Calu3 (cell line): ENCODE results near the gene CCDC184. TPM values are rescaled to one million over a fixed set of nuclear protein-coding genes. Genes with fewer than 3 reads are reported as not detected.

ENCODE experiments used
- BruUV-seq: library from RNA; stranded (reverse); fragments of 400-500 nt; replicated peaks from 2 replicates; lab custom pipeline; 2021; lab: Mats Ljungman, UMichigan
- CTCF ChIA-PET: fragments of 300-600 bp; sonication (Branson Sonifier 250); formaldehyde crosslinking; loops from one replicate; lab custom pipeline; 2022; ENCODE audit warnings: antibody characterized with exemption; lab: Charles Lee
- DNase-seq: peaks from one replicate; pipeline ENCODE4 v3.0.0; 2022
- H3K27ac Mint-ChIP-seq: one replicate; pipeline ENCODE4 v1.8.0; 2022; ENCODE audit warnings: mixed read lengths; ENCODE audit not compliant: unreplicated experiment
- H3K27me3 Mint-ChIP-seq: one replicate; pipeline ENCODE4 v1.8.0; 2022; ENCODE audit warnings: mixed read lengths; ENCODE audit not compliant: unreplicated experiment
- H3K36me3 Mint-ChIP-seq: one replicate; pipeline ENCODE4 v1.8.0; 2022; ENCODE audit warnings: mild to moderate bottlenecking, moderate library complexity, mixed read lengths; ENCODE audit not compliant: insufficient read depth, unreplicated experiment
- H3K4me1 Mint-ChIP-seq: one replicate; pipeline ENCODE4 v1.8.0; 2022; ENCODE audit warnings: mild to moderate bottlenecking, low read depth, mixed read lengths; ENCODE audit not compliant: unreplicated experiment
- H3K4me3 Mint-ChIP-seq: one replicate; pipeline ENCODE4 v1.8.0; 2022; ENCODE audit warnings: mild to moderate bottlenecking, low read depth, moderate library complexity, mixed read lengths; ENCODE audit not compliant: unreplicated experiment
- H3K9me3 Mint-ChIP-seq: one replicate; pipeline ENCODE4 v1.8.0; 2022; ENCODE audit warnings: low read depth, mixed read lengths; ENCODE audit not compliant: unreplicated experiment
- CTCF ChIP-seq: fragments of 200-600 bp; IDR thresholded peaks from one replicate; pipeline ENCODE4 v1.8.0; 2022; ENCODE audit warnings: antibody characterized with exemption; ENCODE audit not compliant: unreplicated experiment
- intact Hi-C: fragments of 100-400 bp; cut with micrococcal nuclease; formaldehyde crosslinking; loops from one replicate; pipeline ENCODE4 v1.10.0; 2022; ENCODE audit not compliant: unreplicated experiment
- total RNA-seq: library from RNA; stranded (reverse); gene quantifications from 2 replicates; pipeline ENCODE4 v1.2.3, GENCODE V29; 2022

CCDC184 gene
- total RNA-seq, 1 experiment from 2014 or later: 0.45 TPM

GRCh38 chr12:48180424-48180823 is 3.0 kb upstream of the CCDC184 start:
- H3K27me3 Mint-ChIP-seq: peaks cover 88% of the 10 kb centered on the region
- no TSS peak for BruUV-seq
- no peak for TF ChIP-seq CTCF
- H3K4me1 Mint-ChIP-seq: peaks cover 11% of the 10 kb centered on the region
- H3K27ac Mint-ChIP-seq: no peak overlapping the region
- no peaks in the 10 kb centered on the region for H3K9me3 Mint-ChIP-seq
- intact Hi-C loops: loop anchor here (10.0 kb wide), 1 partner anchor 434 kb away; no protein-coding TSS in a partner anchor
- H3K4me3 Mint-ChIP-seq: no peak overlapping the region
- DNase-seq: no peak
- H3K36me3 Mint-ChIP-seq: peaks cover 9% of the 10 kb centered on the region
- CTCF ChIA-PET: no interaction called here

- no TSS peak for BruUV-seq
- peaks cover 11% of the 10 kb centered on the region for H3K4me1 Mint-ChIP-seq
- peaks cover 88% of the 10 kb centered on the region for H3K27me3 Mint-ChIP-seq
- H3K9me3 Mint-ChIP-seq: no peaks in the 10 kb centered on the region
- no peak overlapping the region for H3K27ac Mint-ChIP-seq
- DNase-seq: no peak
- CTCF ChIA-PET: no interaction called here
- H3K4me3 Mint-ChIP-seq: no peak overlapping the region
- no peak for TF ChIP-seq CTCF
- peaks cover 14% of the 10 kb centered on the region for H3K36me3 Mint-ChIP-seq
- intact Hi-C loops: loop anchor here (10.0 kb wide), 1 partner anchor 434 kb away; no protein-coding TSS in a partner anchor
These were observed 2.5 kb upstream of the CCDC184 start for GRCh38 chr12:48180857-48181495.

GRCh38 chr12:48182631-48183030 is 813 bp upstream of the CCDC184 start:
- no TSS peak for BruUV-seq
- peaks cover 10% of the 10 kb centered on the region for H3K4me1 Mint-ChIP-seq

GRCh38 chr12:48183876-48184548 is 568 bp downstream of the CCDC184 start:
- CTCF ChIA-PET: no interaction called here
- TF ChIP-seq CTCF: no peak
- H3K4me1 Mint-ChIP-seq: peaks cover 10% of the 10 kb centered on the region
- peak; percentile 6 for DNase-seq
- BruUV-seq: no TSS peak
- H3K36me3 Mint-ChIP-seq: peaks cover 17% of the 10 kb centered on the region
- peaks cover 62% of the 10 kb centered on the region for H3K27me3 Mint-ChIP-seq
- peak overlapping the region; percentile 84 for H3K4me3 Mint-ChIP-seq
- intact Hi-C loops: loop anchor here (10.0 kb wide), 1 partner anchor 431 kb away; no protein-coding TSS in a partner anchor
- H3K27ac Mint-ChIP-seq: no peak overlapping the region
- H3K9me3 Mint-ChIP-seq: no peaks in the 10 kb centered on the region

More at GRCh38 chr12:48182631-48183030, 813 bp upstream of the CCDC184 start:
- DNase-seq: no peak
- Mint-ChIP-seq H3K27ac (no peak overlapping the region), H3K27me3 (peaks cover 76% of the 10 kb centered on the region), H3K9me3 (no peaks in the 10 kb centered on the region), H3K4me3 (peak overlapping the region; percentile 84), H3K36me3 (peaks cover 17% of the 10 kb centered on the region)
- intact Hi-C loops: loop anchor here (10.0 kb wide), 1 partner anchor 432 kb away; no protein-coding TSS in a partner anchor
- CTCF ChIA-PET: interaction anchor here (0.5 kb wide), 1 partner anchor 8 kb away, joined by 6 read pairs; no protein-coding TSS in a partner anchor
- TF ChIP-seq CTCF: no peak
